GM12891 (cell line): ENCODE measurements around the gene WNT8B.

Experiments used
- PAX5 ChIP-seq: IDR thresholded peaks from 2 replicates; pipeline ENCODE4 v1.6.1; 2011; ENCODE audit warnings: low read length, moderate library complexity, mild to moderate bottlenecking; ENCODE audit not compliant: insufficient read depth, severe bottlenecking
- POLR2A ChIP-seq: IDR thresholded peaks from 2 replicates; pipeline ENCODE4 v1.6.1; 2011; ENCODE audit warnings: low read depth, low read length, control low read depth
- POLR2AphosphoS5 ChIP-seq: IDR thresholded peaks from 2 replicates; pipeline ENCODE4 v1.6.1; 2011; ENCODE audit warnings: low read depth, low read length, control low read depth
- POU2F2 ChIP-seq: IDR thresholded peaks from 2 replicates; pipeline ENCODE4 v1.6.1; 2011; ENCODE audit warnings: low read depth, mild to moderate bottlenecking, control low read depth, low read length, moderate library complexity
- SPI1 ChIP-seq: IDR thresholded peaks from 2 replicates; pipeline ENCODE4 v1.6.1; 2011; ENCODE audit warnings: low read depth, low read length, control low read depth
- TAF1 ChIP-seq: IDR thresholded peaks from 2 replicates; pipeline ENCODE4 v1.6.1; 2011; ENCODE audit warnings: low read depth, low read length, control low read depth

GRCh38 chr10:100524638-100525037, 61.8 kb downstream of the WNT8B start:
- TF ChIP-seq POLR2AphosphoS5: no peak
- TF ChIP-seq POLR2A: no peak
- no peak for TF ChIP-seq TAF1
- TF ChIP-seq SPI1: no peak
- TF ChIP-seq PAX5: no peak
- TF ChIP-seq POU2F2: no peak
